ENCODE data around the gene IL1R1. TPM values are rescaled to one million over a fixed set of nuclear protein-coding genes. Genes with fewer than 3 reads are reported as not detected.

The IL1R1 gene
- total RNA-seq, 2 donors from 2014 or later, result 65.1 to 281 TPM

DNA sequence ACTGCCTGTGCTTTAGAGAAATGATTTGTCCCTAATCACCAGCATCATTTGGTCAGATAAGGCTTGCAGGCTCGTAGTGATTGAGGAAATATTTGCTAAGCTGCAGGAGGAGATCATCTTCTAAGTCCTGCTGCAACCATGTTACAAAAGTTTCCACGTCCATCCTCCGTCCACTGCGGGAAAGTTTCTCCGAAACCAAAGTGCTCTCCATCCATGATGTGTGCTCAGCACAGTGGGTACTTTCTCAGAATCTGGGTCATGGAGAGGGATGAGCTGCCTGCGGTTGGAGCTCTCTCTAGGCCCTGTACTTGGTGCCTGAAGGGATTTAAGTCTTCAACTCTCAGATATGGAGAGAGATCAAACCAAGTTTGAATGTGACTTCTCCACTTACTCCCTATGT, 83.6 kb downstream of the IL1R1 start:
- no peak for DNase-seq (ENCODE audit: low spot score)
- Histone ChIP-seq H3K4me3 (no peak overlapping the region), H3K27ac (peak overlapping the region; percentile 92 to 94), H3K4me1 (ENCODE audit: control insufficient read depth in 1 of 2, low read depth in 2 of 2) (peaks cover 18 to 24% of the 10 kb centered on the region in 2 donors), H3K36me3 (no peaks in the 10 kb centered on the region), H3K27me3 (replicated peaks; ENCODE audit: insufficient read depth) (no peaks in the 10 kb centered on the region), H3K9me3 (no peaks in the 10 kb centered on the region)
- TF ChIP-seq, protein P1, sequence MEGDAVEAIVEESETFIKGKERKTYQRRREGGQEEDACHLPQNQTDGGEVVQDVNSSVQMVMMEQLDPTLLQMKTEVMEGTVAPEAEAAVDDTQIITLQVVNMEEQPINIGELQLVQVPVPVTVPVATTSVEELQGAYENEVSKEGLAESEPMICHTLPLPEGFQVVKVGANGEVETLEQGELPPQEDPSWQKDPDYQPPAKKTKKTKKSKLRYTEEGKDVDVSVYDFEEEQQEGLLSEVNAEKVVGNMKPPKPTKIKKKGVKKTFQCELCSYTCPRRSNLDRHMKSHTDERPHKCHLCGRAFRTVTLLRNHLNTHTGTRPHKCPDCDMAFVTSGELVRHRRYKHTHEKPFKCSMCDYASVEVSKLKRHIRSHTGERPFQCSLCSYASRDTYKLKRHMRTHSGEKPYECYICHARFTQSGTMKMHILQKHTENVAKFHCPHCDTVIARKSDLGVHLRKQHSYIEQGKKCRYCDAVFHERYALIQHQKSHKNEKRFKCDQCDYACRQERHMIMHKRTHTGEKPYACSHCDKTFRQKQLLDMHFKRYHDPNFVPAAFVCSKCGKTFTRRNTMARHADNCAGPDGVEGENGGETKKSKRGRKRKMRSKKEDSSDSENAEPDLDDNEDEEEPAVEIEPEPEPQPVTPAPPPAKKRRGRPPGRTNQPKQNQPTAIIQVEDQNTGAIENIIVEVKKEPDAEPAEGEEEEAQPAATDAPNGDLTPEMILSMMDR (IDR thresholded peaks at IDR 0.05), result no peak
- ATAC-seq (ENCODE audit: insufficient number of reproducible peaks, low FRiP score, low read depth), result no peak

DNA sequence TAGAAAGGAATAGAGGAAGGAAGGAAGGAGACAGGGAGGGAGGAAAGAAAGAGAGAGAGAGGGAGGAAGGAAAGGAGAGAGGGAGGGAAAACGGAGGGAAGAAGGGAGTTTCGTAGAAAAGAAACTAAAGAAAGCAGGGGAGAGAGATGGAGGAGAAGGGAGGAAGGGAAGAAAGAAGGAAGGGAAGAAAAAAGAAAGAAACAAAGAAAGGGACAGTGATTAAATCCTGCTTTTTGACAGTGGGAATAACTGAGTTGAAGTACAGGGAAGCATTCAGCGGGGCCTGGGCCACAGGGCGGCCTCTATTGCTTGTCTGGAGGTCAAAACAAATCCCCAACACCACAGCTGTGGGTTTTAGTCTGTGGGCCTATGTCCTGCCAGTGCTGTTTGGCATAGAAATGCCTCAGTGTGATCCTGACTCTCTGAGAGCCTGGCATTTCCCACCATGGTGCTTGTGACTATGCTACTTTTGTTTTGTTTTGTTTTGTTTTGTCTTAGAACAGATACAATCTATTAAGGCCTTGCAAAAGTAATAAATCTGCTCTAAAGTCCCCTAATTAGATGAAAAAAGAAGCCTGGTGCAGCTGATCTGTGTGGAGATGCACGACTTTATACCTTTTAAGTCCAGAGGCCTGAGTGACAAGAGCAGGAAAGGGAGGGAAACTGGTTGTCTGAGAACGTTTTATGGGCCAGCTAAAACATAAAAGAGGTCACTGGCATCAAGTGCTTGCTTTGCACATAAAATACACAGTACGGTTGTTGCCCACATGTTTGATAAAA, 84.3 kb downstream of the IL1R1 start:
- ATAC-seq (ENCODE audit: insufficient number of reproducible peaks, low FRiP score, low read depth) (no peak), DNase-seq (ENCODE audit: low spot score) (no peak)
- no peaks in the 10 kb centered on the region for H3K36me3 ChIP-seq
- no peaks in the 10 kb centered on the region for H3K27me3 ChIP-seq (replicated peaks; ENCODE audit: insufficient read depth)
- peaks cover 18 to 24% of the 10 kb centered on the region in 2 donors for H3K4me1 ChIP-seq (ENCODE audit: control insufficient read depth in 1 of 2, low read depth in 2 of 2)
- no peaks in the 10 kb centered on the region for H3K9me3 ChIP-seq
- peak overlapping the region; percentile 92 to 94 for H3K27ac ChIP-seq
- H3K4me3 ChIP-seq, result peak overlapping the region; percentile 11
- TF ChIP-seq, protein P1 (IDR thresholded peaks at IDR 0.05), result no peak

- TF ChIP-seq, protein P1 (IDR thresholded peaks at IDR 0.05), result no peak
- H3K4me3 ChIP-seq, result no peak overlapping the region
- no peaks in the 10 kb centered on the region for H3K9me3 ChIP-seq
- ATAC-seq (ENCODE audit: insufficient number of reproducible peaks, low FRiP score, low read depth) (no peak), DNase-seq (ENCODE audit: low spot score) (no peak)
- H3K27ac ChIP-seq, result no peak overlapping the region
- no peaks in the 10 kb centered on the region for H3K36me3 ChIP-seq
- H3K27me3 ChIP-seq (replicated peaks; ENCODE audit: insufficient read depth), result no peaks in the 10 kb centered on the region
- H3K4me1 ChIP-seq (ENCODE audit: control insufficient read depth in 1 of 2, low read depth in 2 of 2), result peaks cover 18 to 24% of the 10 kb centered on the region in 2 donors
Observed at GRCh38 chr2:102229141-102229769, 86.7 kb downstream of the IL1R1 start.

Other genes with a start within 250 kb of the IL1R1 start
- gene IL1R2, start 150.8 kb upstream of the IL1R1 start, total RNA-seq, result 10 to 100 TPM; 18.3 to 47.7 TPM
- gene IL1RL2, start 44.3 kb downstream of the IL1R1 start, total RNA-seq, result 1 to 10 TPM in 1 of 2 donors, under 1 TPM in 1; 0.68 to 1.3 TPM
- gene IL1RL1, start 168.8 kb downstream of the IL1R1 start, total RNA-seq, result 10 to 100 TPM; 22.2 to 32.8 TPM
- 10 to 100 TPM in 1 of 2 donors, 1 to 10 TPM in 1; 9.3 to 22.2 TPM for gene IL18R1, start 213.1 kb downstream of the IL1R1 start, total RNA-seq